ENCODE measurements around the gene CUL2. TPM values are rescaled to one million over a fixed set of nuclear protein-coding genes. Genes with fewer than 3 reads are reported as not detected.

CUL2 gene
- total RNA-seq, 1 donor from 2014 or later = 18.7 TPM

GRCh38 chr10:35027567-35027966 lies 62.6 kb downstream of the CUL2 start:
- H3K36me3 ChIP-seq = peaks cover 0 to 34% of the 10 kb centered on the region in 2 donors
- TF ChIP-seq, protein P1, sequence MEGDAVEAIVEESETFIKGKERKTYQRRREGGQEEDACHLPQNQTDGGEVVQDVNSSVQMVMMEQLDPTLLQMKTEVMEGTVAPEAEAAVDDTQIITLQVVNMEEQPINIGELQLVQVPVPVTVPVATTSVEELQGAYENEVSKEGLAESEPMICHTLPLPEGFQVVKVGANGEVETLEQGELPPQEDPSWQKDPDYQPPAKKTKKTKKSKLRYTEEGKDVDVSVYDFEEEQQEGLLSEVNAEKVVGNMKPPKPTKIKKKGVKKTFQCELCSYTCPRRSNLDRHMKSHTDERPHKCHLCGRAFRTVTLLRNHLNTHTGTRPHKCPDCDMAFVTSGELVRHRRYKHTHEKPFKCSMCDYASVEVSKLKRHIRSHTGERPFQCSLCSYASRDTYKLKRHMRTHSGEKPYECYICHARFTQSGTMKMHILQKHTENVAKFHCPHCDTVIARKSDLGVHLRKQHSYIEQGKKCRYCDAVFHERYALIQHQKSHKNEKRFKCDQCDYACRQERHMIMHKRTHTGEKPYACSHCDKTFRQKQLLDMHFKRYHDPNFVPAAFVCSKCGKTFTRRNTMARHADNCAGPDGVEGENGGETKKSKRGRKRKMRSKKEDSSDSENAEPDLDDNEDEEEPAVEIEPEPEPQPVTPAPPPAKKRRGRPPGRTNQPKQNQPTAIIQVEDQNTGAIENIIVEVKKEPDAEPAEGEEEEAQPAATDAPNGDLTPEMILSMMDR (IDR thresholded peaks at IDR 0.05) = peak in 2 of 3 experiments; percentile 3 to 24
- no peak for TF ChIP-seq POLR2A (IDR thresholded peaks at IDR 0.05)
- H3K9me3 ChIP-seq = no peaks in the 10 kb centered on the region
- no peak overlapping the region for H3K27ac ChIP-seq
- DNase-seq (ENCODE audit: extremely low spot score in 2 of 2) = no peak
- intact Hi-C loops (cut with DNase I) = no loop called here
- no peaks in the 10 kb centered on the region for H3K27me3 ChIP-seq
- no peak overlapping the region for H3K4me3 ChIP-seq
- H3K4me1 ChIP-seq = no peaks in the 10 kb centered on the region

DNA sequence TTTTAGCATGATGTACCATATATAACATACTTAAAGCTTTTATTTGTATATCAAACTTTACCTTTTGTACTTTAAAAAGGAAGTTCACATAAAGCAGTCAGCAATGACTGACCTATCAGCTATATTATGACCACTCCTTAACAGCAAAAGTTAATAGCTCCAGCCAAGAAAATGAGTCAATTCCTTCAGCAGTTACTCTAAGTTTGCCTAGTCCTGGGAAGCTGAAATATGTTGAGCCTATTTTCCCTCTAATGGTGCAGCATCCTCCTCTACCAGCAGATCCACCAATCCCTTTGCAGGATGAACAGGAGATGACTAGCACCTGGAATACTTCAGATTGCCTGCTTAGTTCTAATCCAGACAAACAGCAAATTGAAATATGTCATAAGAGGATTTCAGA lies 64.2 kb downstream of the CUL2 start:
- Histone ChIP-seq H3K4me1 (no peaks in the 10 kb centered on the region), H3K9me3 (no peaks in the 10 kb centered on the region), H3K27me3 (no peaks in the 10 kb centered on the region), H3K4me3 (no peak overlapping the region), H3K36me3 (peaks cover 0 to 26% of the 10 kb centered on the region in 2 donors), H3K27ac (no peak overlapping the region)
- TF ChIP-seq POLR2A (IDR thresholded peaks at IDR 0.05) (no peak), POLR2AphosphoS5 (IDR thresholded peaks at IDR 0.05; ENCODE audit: insufficient read depth in 1 of 2, low read depth in 1 of 2) (no peak)
- TF ChIP-seq, protein P1 (IDR thresholded peaks at IDR 0.05) = no peak
- intact Hi-C loops (cut with DNase I) = no loop called here
- DNase-seq (ENCODE audit: extremely low spot score in 2 of 2) = no peak

- H3K27ac ChIP-seq = no peak overlapping the region
- no peak for TF ChIP-seq POLR2A (IDR thresholded peaks at IDR 0.05)
- TF ChIP-seq POLR2AphosphoS5 (IDR thresholded peaks at IDR 0.05; ENCODE audit: insufficient read depth in 1 of 2, low read depth in 1 of 2) = no peak
- TF ChIP-seq, protein P1 (IDR thresholded peaks at IDR 0.05) = no peak
- peaks cover 8% of the 10 kb centered on the region for H3K4me1 ChIP-seq
- H3K36me3 ChIP-seq = peaks cover 0 to 12% of the 10 kb centered on the region in 2 donors
- H3K4me3 ChIP-seq = no peak overlapping the region
- no peak for DNase-seq (ENCODE audit: extremely low spot score in 2 of 2)
- intact Hi-C loops (cut with DNase I) = no loop called here
- no peaks in the 10 kb centered on the region for H3K27me3 ChIP-seq
- H3K9me3 ChIP-seq = no peaks in the 10 kb centered on the region
Observed at GRCh38 chr10:35020481-35020880, 69.7 kb downstream of the CUL2 start.

DNA sequence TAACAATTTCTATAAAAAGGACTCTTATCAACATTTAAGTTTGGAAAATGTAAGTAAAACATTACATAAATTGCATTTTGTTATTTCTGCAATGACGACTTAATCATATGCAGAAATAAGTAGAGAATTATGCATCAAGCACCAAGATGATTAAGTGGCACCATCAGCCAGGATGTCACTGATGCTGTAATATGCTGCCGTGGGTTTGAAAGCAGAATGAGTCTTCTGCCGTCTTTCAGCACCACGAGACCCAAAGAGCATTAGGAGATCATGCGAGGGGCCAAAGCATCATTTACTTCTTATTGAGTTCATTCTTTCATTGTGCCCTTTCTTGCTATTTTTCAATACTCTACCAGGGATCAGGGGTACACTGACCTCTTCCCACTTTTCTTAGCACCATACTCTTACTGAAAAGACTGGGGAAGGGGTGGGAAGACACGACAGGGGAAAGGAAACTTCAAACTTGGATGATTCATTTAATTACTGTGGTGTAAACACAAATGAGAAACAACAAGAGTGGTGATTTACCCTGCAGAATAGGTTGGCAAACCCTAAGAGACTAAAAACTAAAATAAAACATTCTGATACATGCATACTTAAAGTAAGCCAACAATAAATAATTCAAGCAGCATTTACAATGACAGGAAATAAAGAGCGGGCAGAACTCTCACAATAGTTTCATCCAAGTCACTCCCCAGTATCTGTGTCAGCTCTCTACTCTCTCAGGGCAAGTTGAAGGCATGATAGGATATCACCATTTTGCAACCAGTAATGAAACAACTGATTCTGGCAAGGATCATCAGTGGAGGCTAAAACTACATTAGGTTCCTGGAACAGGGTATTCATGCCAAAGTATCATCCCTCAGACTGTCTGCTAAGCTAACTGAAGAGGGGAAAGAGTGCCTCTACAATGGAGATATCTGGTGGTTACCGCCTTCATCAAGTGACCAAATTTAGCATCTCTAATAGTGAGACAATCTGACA lies 70.8 kb downstream of the CUL2 start:
- intact Hi-C loops (cut with DNase I) = no loop called here
- H3K4me3 ChIP-seq = no peak overlapping the region
- no peaks in the 10 kb centered on the region for H3K27me3 ChIP-seq
- H3K9me3 ChIP-seq = no peaks in the 10 kb centered on the region
- TF ChIP-seq, protein P1 (IDR thresholded peaks at IDR 0.05) = no peak
- TF ChIP-seq POLR2A (IDR thresholded peaks at IDR 0.05) = no peak
- TF ChIP-seq POLR2AphosphoS5 (IDR thresholded peaks at IDR 0.05; ENCODE audit: insufficient read depth in 1 of 2, low read depth in 1 of 2) = no peak
- H3K4me1 ChIP-seq = peaks cover 8% of the 10 kb centered on the region
- DNase-seq (ENCODE audit: extremely low spot score in 2 of 2) = no peak
- no peak overlapping the region for H3K27ac ChIP-seq
- peaks cover 0 to 6% of the 10 kb centered on the region in 2 donors for H3K36me3 ChIP-seq

- no peak overlapping the region for H3K27ac ChIP-seq
Observed at GRCh38 chr10:35017608-35018007, 72.5 kb downstream of the CUL2 start.

More at GRCh38 chr10:35017608-35018007, 72.5 kb downstream of the CUL2 start:
- Histone ChIP-seq H3K9me3 (no peaks in the 10 kb centered on the region), H3K36me3 (peaks cover 0 to 4% of the 10 kb centered on the region in 2 donors), H3K27me3 (no peaks in the 10 kb centered on the region), H3K4me1 (peaks cover 8% of the 10 kb centered on the region), H3K4me3 (no peak overlapping the region)
- no peak for DNase-seq (ENCODE audit: extremely low spot score in 2 of 2)
- TF ChIP-seq, protein P1 (IDR thresholded peaks at IDR 0.05) = no peak
- no peak for TF ChIP-seq POLR2A (IDR thresholded peaks at IDR 0.05)
- intact Hi-C loops (cut with DNase I) = no loop called here
